Type B pancreatic cell (in vitro differentiated cells): ENCODE results near the gene TSSC4. TPM values are rescaled to one million over a fixed set of nuclear protein-coding genes. Genes with fewer than 3 reads are reported as not detected.

Source experiments
- DNase-seq: peaks from one replicate; pipeline ENCODE4 v3.0.0; 2021; ENCODE audit warnings: mixed read lengths; ENCODE audit not compliant: unreplicated experiment; ENCODE audit errors: extremely low spot score
- H3K27ac Mint-ChIP-seq: 2 replicates; pipeline ENCODE4 v1.8.0; 2021; ENCODE audit warnings: mild to moderate bottlenecking, mixed read lengths
- H3K27me3 Mint-ChIP-seq: 2 replicates; pipeline ENCODE4 v1.8.0; 2021; ENCODE audit warnings: mixed read lengths
- H3K36me3 Mint-ChIP-seq: 2 replicates; pipeline ENCODE4 v1.8.0; 2021; ENCODE audit warnings: mixed read lengths
- H3K4me1 Mint-ChIP-seq: one replicate; pipeline ENCODE4 v1.8.0; 2021; ENCODE audit warnings: mixed read lengths; ENCODE audit not compliant: unreplicated experiment
- H3K4me3 Mint-ChIP-seq: 2 replicates; pipeline ENCODE4 v1.8.0; 2021; ENCODE audit warnings: mild to moderate bottlenecking, mixed read lengths
- H3K9me3 Mint-ChIP-seq: 2 replicates; pipeline ENCODE4 v1.8.0; 2021; ENCODE audit warnings: mixed read lengths
- CTCF ChIP-seq: fragments of 200-600 bp; sonication (generic); conservative IDR thresholded peaks from 2 replicates; pipeline ENCODE4 v1.5.0; 2021; ENCODE audit warnings: antibody characterized with exemption, mild to moderate bottlenecking
- total RNA-seq: library from RNA; stranded (reverse); gene quantifications from 2 replicates; pipeline ENCODE4 v1.2.1, GENCODE V29; 2021; ENCODE audit warnings: low replicate concordance

The TSSC4 gene
- total RNA-seq, 1 donor from 2014 or later, result 59.0 TPM

GRCh38 chr11:2396471-2396870 is 4.1 kb upstream of the TSSC4 start:
- Mint-ChIP-seq H3K4me3 (no peak overlapping the region), H3K27ac (peak overlapping the region; percentile 48), H3K4me1 (peaks cover 3% of the 10 kb centered on the region), H3K36me3 (peaks cover 2% of the 10 kb centered on the region), H3K9me3 (no peaks in the 10 kb centered on the region), H3K27me3 (no peaks in the 10 kb centered on the region)
- no peak for TF ChIP-seq CTCF
- DNase-seq, result no peak

- TF ChIP-seq CTCF, result no peak
- Mint-ChIP-seq H3K4me3 (no peak overlapping the region), H3K4me1 (peaks cover 4% of the 10 kb centered on the region), H3K9me3 (no peaks in the 10 kb centered on the region), H3K27me3 (no peaks in the 10 kb centered on the region), H3K27ac (peak overlapping the region; percentile 48), H3K36me3 (peaks cover 3% of the 10 kb centered on the region)
- no peak for DNase-seq
These were observed 3.5 kb upstream of the TSSC4 start for GRCh38 chr11:2397005-2397404.

DNA sequence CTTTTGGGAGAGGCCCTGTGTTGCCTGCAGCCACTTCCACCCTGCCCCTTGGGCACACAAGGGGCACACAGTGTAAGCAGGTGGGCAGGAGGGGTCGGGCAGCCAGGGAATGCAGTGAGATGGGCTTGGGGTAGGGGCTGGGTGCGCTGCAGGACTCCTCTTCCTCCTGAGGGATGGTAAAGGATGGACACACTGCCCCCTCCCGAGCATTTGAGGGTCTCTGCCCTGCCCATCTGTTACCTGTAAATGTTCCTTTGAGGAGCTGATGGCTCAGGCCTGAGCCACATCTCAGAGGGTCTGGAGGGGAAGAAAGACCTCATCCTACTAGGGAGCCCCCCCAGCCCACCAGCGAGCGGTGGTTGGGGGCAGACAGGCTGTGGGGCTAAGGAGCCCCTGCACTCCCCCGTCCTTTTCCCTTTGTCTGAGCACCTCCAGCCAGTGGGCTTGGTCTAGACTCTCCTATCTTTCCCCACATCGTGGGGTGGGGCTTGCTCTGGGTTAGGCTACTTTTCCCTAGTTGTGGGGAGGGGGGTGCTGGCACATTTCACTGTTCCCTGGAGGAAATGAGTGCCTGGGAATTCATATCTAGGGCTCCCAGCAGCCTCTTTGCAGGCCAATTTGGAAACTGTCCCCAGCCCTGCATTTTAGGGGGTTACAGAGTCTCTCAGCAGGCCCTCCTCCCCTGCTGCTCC is 1.7 kb upstream of the TSSC4 start:
- peak overlapping the region; percentile 70 for H3K27ac Mint-ChIP-seq

DNA sequence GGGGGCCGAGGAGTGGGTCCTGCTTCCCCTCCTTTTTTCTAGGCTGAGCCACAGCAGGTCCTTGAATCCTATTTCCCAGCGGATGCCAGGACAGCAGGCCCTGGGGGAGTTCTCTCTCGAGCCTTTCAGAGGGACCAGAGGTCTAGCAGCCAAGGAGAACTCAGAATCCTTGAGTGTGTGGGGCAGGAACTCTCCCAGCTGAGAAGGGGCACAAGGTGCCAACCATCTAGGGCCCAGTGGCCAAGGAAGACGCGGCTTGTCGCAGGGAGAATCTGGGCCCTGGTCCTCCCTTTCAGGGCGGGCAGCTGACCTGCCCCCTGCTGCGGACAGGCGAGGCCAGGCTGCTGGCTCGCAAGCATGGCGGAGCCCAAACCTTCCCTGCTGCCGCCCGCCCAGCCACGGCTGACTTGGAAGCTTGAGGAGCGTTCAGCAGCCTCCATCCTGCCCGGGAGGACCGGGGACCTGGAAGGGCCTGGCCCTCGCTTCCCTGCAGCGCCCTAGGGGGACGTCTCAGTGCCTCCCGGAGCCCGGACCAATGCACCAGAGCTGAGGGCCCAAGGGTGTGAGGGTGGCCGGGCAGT is 972 bp upstream of the TSSC4 start:
- no peak for DNase-seq
- Mint-ChIP-seq H3K4me1 (peaks cover 4% of the 10 kb centered on the region), H3K9me3 (no peaks in the 10 kb centered on the region), H3K36me3 (peaks cover 3% of the 10 kb centered on the region), H3K27me3 (no peaks in the 10 kb centered on the region), H3K27ac (peak overlapping the region; percentile 70), H3K4me3 (peak overlapping the region; percentile 91)
- TF ChIP-seq CTCF, result no peak

More for the DNA sequence above, 1.7 kb upstream of the TSSC4 start:
- no peak for DNase-seq
- Mint-ChIP-seq H3K27me3 (no peaks in the 10 kb centered on the region), H3K36me3 (peaks cover 3% of the 10 kb centered on the region), H3K4me3 (peak overlapping the region; percentile 91), H3K4me1 (peaks cover 4% of the 10 kb centered on the region), H3K9me3 (no peaks in the 10 kb centered on the region)
- no peak for TF ChIP-seq CTCF

DNA sequence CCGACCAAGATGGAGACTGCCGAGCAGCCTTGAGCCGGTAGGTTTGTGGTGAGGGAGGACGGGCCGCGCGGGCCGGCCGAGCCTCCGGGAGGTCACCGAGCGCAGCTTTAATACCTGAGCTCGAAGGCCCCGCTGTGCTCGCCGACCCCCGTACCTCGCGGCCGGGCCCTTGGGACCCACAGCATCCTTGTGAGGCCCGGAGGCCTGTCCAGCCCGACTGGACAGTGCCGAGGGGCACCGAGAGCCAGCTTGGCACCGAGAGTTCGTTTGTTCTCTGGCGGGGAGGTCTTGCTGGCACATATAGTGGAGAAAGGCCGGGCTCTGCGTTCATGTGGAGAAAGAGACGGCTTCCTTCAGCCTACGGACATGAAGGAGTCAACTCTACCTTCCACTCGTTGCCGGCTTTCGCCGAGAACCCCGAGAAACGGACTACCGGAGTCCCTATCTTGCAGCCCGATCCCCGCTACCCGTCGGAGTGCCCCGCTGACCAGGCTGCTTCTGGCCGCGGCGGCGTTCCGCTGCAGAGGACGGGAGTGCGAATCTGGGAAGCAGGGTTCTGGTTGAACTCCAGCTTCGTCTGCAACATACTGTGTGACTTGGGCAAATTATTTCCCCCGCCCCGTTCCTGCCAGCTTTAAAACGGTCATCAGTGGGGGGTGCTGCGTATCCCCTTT is 349 bp downstream of the TSSC4 start:
- H3K36me3 Mint-ChIP-seq, result peaks cover 3% of the 10 kb centered on the region

More for the DNA sequence above, 349 bp downstream of the TSSC4 start:
- TF ChIP-seq CTCF, result no peak
- Mint-ChIP-seq H3K4me1 (peaks cover 4% of the 10 kb centered on the region), H3K4me3 (peak overlapping the region; percentile 91), H3K27ac (peak overlapping the region; percentile 95), H3K9me3 (no peaks in the 10 kb centered on the region), H3K27me3 (no peaks in the 10 kb centered on the region)
- no peak for DNase-seq
